Measurements from ENCODE around the gene ARL2BP. TPM values are rescaled to one million over a fixed set of nuclear protein-coding genes. Genes with fewer than 3 reads are reported as not detected.

The ARL2BP gene
- total and polyA plus RNA-seq, 2 donors (not counting 1 experiment from before 2014, with no cell fraction given): 32.5 to 38.8 TPM

DNA sequence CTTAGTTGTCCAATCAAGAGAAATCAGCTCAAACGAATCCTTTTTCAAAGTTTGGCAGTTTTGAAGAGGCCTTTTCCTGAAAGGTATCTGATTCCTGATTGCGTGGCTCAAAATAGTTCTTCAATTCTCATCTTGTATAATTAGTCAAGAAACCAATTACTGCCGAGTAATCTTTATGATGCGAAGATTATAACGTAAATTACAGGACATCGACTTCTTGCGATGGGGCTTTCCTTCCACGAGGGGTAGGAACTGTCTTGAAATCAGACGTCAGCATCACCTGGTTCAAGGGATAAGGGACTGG, 644 bp upstream of the ARL2BP start:
- peak overlapping the region; percentile 86 for H2AFZ ChIP-seq (ENCODE audit: insufficient read depth, low read depth, low read length, poor library complexity, severe bottlenecking)
- peak overlapping the region; percentile 80 for H3K9ac ChIP-seq (ENCODE audit: low read length)
- H4K20me1 ChIP-seq (ENCODE audit: control insufficient read depth, insufficient read depth, low read length, poor library complexity, severe bottlenecking): no peaks in the 10 kb centered on the region
- CTCF ChIA-PET: no interaction called here
- no peaks in the 10 kb centered on the region for H3K27me3 ChIP-seq (replicated peaks in 1 of 4; ENCODE audit: control extremely low read depth in 1 of 4, control insufficient read depth in 3 of 4, insufficient read depth in 4 of 4, low read length in 3 of 4)
- Mint-ChIP-seq H3K27ac (peak overlapping the region; percentile 96), H3K4me3 (peak overlapping the region; percentile 99), H3K9me3 (ENCODE audit: insufficient read depth) (no peaks in the 10 kb centered on the region), H3K4me1 (peaks cover 34% of the 10 kb centered on the region), H3K27me3 (no peaks in the 10 kb centered on the region)
- no peak for ATAC-seq (ENCODE audit: low read depth)
- H3K4me2 ChIP-seq (replicated peaks; ENCODE audit: low read depth, low read length, poor library complexity, severe bottlenecking): peak overlapping the region; percentile 90
- H3K79me2 ChIP-seq (ENCODE audit: control insufficient read depth, insufficient read depth, low read length): peaks cover 7% of the 10 kb centered on the region
- intact Hi-C loops (cut with micrococcal nuclease): loop anchor here (1.0 to 10.0 kb wide), 5 partner anchors 173 to 760 kb away; partner anchors contain the start of genes CIAPIN1, COQ9, HERPUD1 and MT2A
- peak overlapping the region; percentile 79 to 92 for H3K27ac ChIP-seq (ENCODE audit: low read length in 2 of 2)
- 0% methylated on average over 4 of the region's 9 CpGs for WGBS (ENCODE audit: insufficient coverage)
- peak overlapping the region; percentile 74 to 85 (median 79) for H3K4me3 ChIP-seq (ENCODE audit: control extremely low read depth in 1 of 5, extremely low read depth in 1 of 5, insufficient read depth in 1 of 5, low read depth in 2 of 5, low read length in 4 of 5)
- peaks cover 1 to 13% of the 10 kb centered on the region in 2 experiments for H3K36me3 ChIP-seq (replicated peaks in 1 of 2; ENCODE audit: control extremely low read depth in 1 of 2, control insufficient read depth in 1 of 2, extremely low read depth in 1 of 2, insufficient read depth in 2 of 2, low read length in 1 of 2)
- no peaks in the 10 kb centered on the region for H3K9me3 ChIP-seq (ENCODE audit: control extremely low read depth in 1 of 3, control insufficient read depth in 2 of 3, insufficient read depth in 1 of 3, low read length in 2 of 3)
- POLR2A ChIA-PET: interaction anchor here (1.0 to 1.1 kb wide), 2 partner anchors 9 to 173 kb away, joined by 3 to 6 read pairs; no protein-coding TSS in a partner anchor
- no peak for DNase-seq
- H3K4me1 ChIP-seq (ENCODE audit: control insufficient read depth in 2 of 2, insufficient read depth in 2 of 2, low read length in 2 of 2): peaks cover 26 to 33% of the 10 kb centered on the region in 2 donors
- TF ChIP-seq EZH2 (IDR thresholded peaks at IDR 0.05; ENCODE audit: borderline replicate concordance, insufficient read depth, low read depth, low read length, poor library complexity, severe bottlenecking): no peak
- TF ChIP-seq, protein P1, sequence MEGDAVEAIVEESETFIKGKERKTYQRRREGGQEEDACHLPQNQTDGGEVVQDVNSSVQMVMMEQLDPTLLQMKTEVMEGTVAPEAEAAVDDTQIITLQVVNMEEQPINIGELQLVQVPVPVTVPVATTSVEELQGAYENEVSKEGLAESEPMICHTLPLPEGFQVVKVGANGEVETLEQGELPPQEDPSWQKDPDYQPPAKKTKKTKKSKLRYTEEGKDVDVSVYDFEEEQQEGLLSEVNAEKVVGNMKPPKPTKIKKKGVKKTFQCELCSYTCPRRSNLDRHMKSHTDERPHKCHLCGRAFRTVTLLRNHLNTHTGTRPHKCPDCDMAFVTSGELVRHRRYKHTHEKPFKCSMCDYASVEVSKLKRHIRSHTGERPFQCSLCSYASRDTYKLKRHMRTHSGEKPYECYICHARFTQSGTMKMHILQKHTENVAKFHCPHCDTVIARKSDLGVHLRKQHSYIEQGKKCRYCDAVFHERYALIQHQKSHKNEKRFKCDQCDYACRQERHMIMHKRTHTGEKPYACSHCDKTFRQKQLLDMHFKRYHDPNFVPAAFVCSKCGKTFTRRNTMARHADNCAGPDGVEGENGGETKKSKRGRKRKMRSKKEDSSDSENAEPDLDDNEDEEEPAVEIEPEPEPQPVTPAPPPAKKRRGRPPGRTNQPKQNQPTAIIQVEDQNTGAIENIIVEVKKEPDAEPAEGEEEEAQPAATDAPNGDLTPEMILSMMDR (IDR thresholded peaks at IDR 0.05): no peak

DNA sequence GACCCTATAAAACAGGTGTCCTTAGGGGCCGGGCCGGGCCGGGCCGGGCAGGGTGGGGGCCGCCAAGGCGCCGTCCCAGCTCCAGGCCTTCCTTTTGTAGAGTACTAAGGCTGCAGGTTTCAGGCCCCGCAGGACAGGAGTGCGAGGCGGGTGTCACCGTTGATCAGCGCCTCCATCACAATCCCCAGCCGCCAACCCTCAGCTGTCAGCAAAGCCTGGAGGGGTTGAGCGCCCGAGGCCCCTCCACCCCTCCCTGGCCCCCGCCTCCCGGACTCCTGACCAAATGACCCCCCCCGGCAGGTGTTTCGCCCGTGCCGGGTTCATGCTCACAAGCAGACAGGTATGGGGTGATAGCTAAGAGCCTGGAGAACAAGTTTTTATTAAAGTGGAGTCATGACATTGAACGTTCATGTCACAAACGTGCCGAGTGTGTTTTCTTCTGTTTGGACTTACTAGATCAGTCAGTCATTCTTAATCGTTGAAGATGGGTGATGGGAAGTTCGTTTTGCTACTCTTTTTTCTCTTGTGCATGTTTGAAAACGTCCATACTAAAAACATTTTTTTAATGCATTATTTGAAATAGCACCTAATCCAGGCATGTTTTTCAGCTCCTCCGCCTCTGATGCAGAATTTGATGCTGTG, 534 bp downstream of the ARL2BP start:
- DNase-seq (no peak), ATAC-seq (ENCODE audit: low read depth) (no peak)
- intact Hi-C loops (cut with micrococcal nuclease): loop anchor here (1.0 to 10.0 kb wide), 6 partner anchors 55 to 759 kb away; partner anchors contain the start of genes HERPUD1, MT2A, POLR2C and PSME3IP1
- Histone ChIP-seq H4K20me1 (ENCODE audit: control insufficient read depth, insufficient read depth, low read length, poor library complexity, severe bottlenecking) (no peaks in the 10 kb centered on the region), H3K27me3 (replicated peaks in 1 of 4; ENCODE audit: control extremely low read depth in 1 of 4, control insufficient read depth in 3 of 4, insufficient read depth in 4 of 4, low read length in 3 of 4) (no peaks in the 10 kb centered on the region), H2AFZ (ENCODE audit: insufficient read depth, low read depth, low read length, poor library complexity, severe bottlenecking) (peak overlapping the region; percentile 86), H3K9me3 (ENCODE audit: control extremely low read depth in 1 of 3, control insufficient read depth in 2 of 3, insufficient read depth in 1 of 3, low read length in 2 of 3) (no peaks in the 10 kb centered on the region), H3K9ac (ENCODE audit: low read length) (peak overlapping the region; percentile 80), H3K4me1 (ENCODE audit: control insufficient read depth in 2 of 2, insufficient read depth in 2 of 2, low read length in 2 of 2) (peaks cover 24 to 30% of the 10 kb centered on the region in 2 donors), H3K79me2 (ENCODE audit: control insufficient read depth, insufficient read depth, low read length) (peaks cover 7% of the 10 kb centered on the region), H3K36me3 (replicated peaks in 1 of 2; ENCODE audit: control extremely low read depth in 1 of 2, control insufficient read depth in 1 of 2, extremely low read depth in 1 of 2, insufficient read depth in 2 of 2, low read length in 1 of 2) (peaks cover 4 to 21% of the 10 kb centered on the region in 2 experiments), H3K4me2 (replicated peaks; ENCODE audit: low read depth, low read length, poor library complexity, severe bottlenecking) (peak overlapping the region; percentile 90), H3K27ac (ENCODE audit: low read length in 2 of 2) (peak overlapping the region; percentile 2 to 92), H3K4me3 (ENCODE audit: control extremely low read depth in 1 of 5, extremely low read depth in 1 of 5, insufficient read depth in 1 of 5, low read depth in 2 of 5, low read length in 4 of 5) (peak overlapping the region; percentile 38 to 85 (median 79))
- H3K27ac Mint-ChIP-seq: peak overlapping the region; percentile 42
- H3K27me3 Mint-ChIP-seq: no peaks in the 10 kb centered on the region
- WGBS (ENCODE audit: insufficient coverage): 1% methylated on average over 16 of the region's 28 CpGs
- ChIA-PET POLR2A (interaction anchor here (0.7 to 1.3 kb wide), 6 partner anchors 10 to 201 kb away, joined by 3 to 6 read pairs (median 3); partner anchors contain the start of genes CIAPIN1, COQ9 and PSME3IP1), CTCF (interaction anchor here (0.5 to 0.9 kb wide), 2 partner anchors 9 to 229 kb away, joined by 3 read pairs; no protein-coding TSS in a partner anchor)
- no peaks in the 10 kb centered on the region for H3K9me3 Mint-ChIP-seq (ENCODE audit: insufficient read depth)
- peaks cover 31% of the 10 kb centered on the region for H3K4me1 Mint-ChIP-seq
- TF ChIP-seq, protein P1 (IDR thresholded peaks at IDR 0.05): no peak
- no peak for TF ChIP-seq EZH2 (IDR thresholded peaks at IDR 0.05; ENCODE audit: borderline replicate concordance, insufficient read depth, low read depth, low read length, poor library complexity, severe bottlenecking)
- peak overlapping the region; percentile 99 for H3K4me3 Mint-ChIP-seq

Measured in B cell (primary cell).